GM23338 (cell line): ENCODE results near the gene ALOX12. TPM values are rescaled to one million over a fixed set of nuclear protein-coding genes. Genes with fewer than 3 reads are reported as not detected.
A peak's percentile ranks its signal among the peaks of the same experiment; 100 is the strongest.
"Not testable (repeated sequence)": the region's sequence is repeated elsewhere in the genome, so short reads cannot be mapped to it uniquely, and the experiment has no call there.

Experiments
- ATAC-seq: fragments of 200-7000 bp; cut with Tn5 transposase; 3 replicates; pipeline ENCODE4 v1.9.1; 2020
- DNase-seq: peaks from one replicate; pipeline ENCODE4 v3.0.0-alpha.2; 2015; ENCODE audit warnings: low spot score
- H2AFZ ChIP-seq: fragments of 200-600 bp; sonication (generic); 2 replicates; pipeline ENCODE4 v1.8.0; 2016; ENCODE audit warnings: antibody characterized with exemption, mild to moderate bottlenecking, moderate library complexity
- H3F3A ChIP-seq: fragments of 200-600 bp; sonication (generic); replicated peaks from 2 replicates; pipeline ENCODE4 v1.8.0; 2017; ENCODE audit warnings: antibody characterized with exemption, mixed run types, low read depth
- H3K27ac ChIP-seq: fragments of 200-600 bp; sonication (generic); 2 replicates; pipeline ENCODE4 v1.6.1; 2016; ENCODE audit warnings: low read depth
- H3K27me3 ChIP-seq: fragments of 200-600 bp; sonication (generic); 2 replicates; pipeline ENCODE4 v1.8.0; 2016; ENCODE audit warnings: mild to moderate bottlenecking, mixed run types, moderate library complexity; ENCODE audit not compliant: insufficient read depth
- H3K36me3 ChIP-seq: fragments of 200-600 bp; sonication (generic); 2 replicates; pipeline ENCODE4 v1.8.0; 2016; ENCODE audit warnings: mild to moderate bottlenecking; ENCODE audit not compliant: insufficient read depth
- H3K4me1 ChIP-seq: fragments of 200-600 bp; sonication (generic); 2 replicates; pipeline ENCODE4 v1.8.0; 2016; ENCODE audit warnings: mild to moderate bottlenecking, moderate library complexity; ENCODE audit not compliant: insufficient read depth
- H3K4me2 ChIP-seq: fragments of 200-600 bp; sonication (generic); 2 replicates; pipeline ENCODE4 v1.7.1; 2017; ENCODE audit warnings: mixed run types
- H3K4me3 ChIP-seq: fragments of 200-600 bp; sonication (generic); 2 replicates; pipeline ENCODE4 v1.6.1; 2016; ENCODE audit warnings: mixed run types
- H3K79me2 ChIP-seq: fragments of 200-600 bp; sonication (generic); replicated peaks from 2 replicates; pipeline ENCODE4 v1.8.0; 2017; ENCODE audit warnings: mild to moderate bottlenecking; ENCODE audit not compliant: insufficient read depth
- H3K9me2 ChIP-seq: fragments of 200-600 bp; sonication (generic); 2 replicates; pipeline ENCODE4 v1.8.0; 2017; ENCODE audit not compliant: insufficient read depth
- H4K20me1 ChIP-seq: fragments of 200-600 bp; sonication (generic); replicated peaks from 2 replicates; pipeline ENCODE4 v1.8.0; 2017; ENCODE audit warnings: mild to moderate bottlenecking; ENCODE audit not compliant: insufficient read depth
- H3K27ac Mint-ChIP-seq: 2 replicates; pipeline ENCODE4 v1.8.0; 2020; ENCODE audit warnings: inconsistent platforms, mild to moderate bottlenecking, moderate library complexity, mixed read lengths
- H3K27me3 Mint-ChIP-seq: 3 replicates; pipeline ENCODE4 v1.8.0; 2022; ENCODE audit warnings: low read depth, mild to moderate bottlenecking, moderate library complexity, mixed read lengths, inconsistent platforms; ENCODE audit not compliant: insufficient read depth, poor library complexity
- H3K36me3 Mint-ChIP-seq: 3 replicates; pipeline ENCODE4 v1.8.0; 2021; ENCODE audit warnings: low read depth, mild to moderate bottlenecking, inconsistent platforms, moderate library complexity, mixed read lengths
- H3K4me1 Mint-ChIP-seq: 3 replicates; pipeline ENCODE4 v1.8.0; 2020; ENCODE audit warnings: mild to moderate bottlenecking, inconsistent platforms, mixed read lengths
- H3K4me3 Mint-ChIP-seq: 3 replicates; pipeline ENCODE4 v1.8.0; 2021; ENCODE audit warnings: moderate library complexity, mild to moderate bottlenecking, inconsistent platforms, mixed read lengths
- H3K9me3 Mint-ChIP-seq: 3 replicates; pipeline ENCODE4 v1.8.0; 2020; ENCODE audit warnings: moderate library complexity, mild to moderate bottlenecking, inconsistent platforms, mixed read lengths
- CTCF ChIP-seq, 2 experiments: fragments of 200-600 bp in 1 of 2; sonication (generic) in 1 of 2; conservative IDR thresholded peaks; 2 replicates each; pipeline versions ENCODE4 v1.5.1 to v1.6.1; 2016 to 2017; ENCODE audit warnings: antibody characterized with exemption in 2 of 2, low read depth in 2 of 2, mild to moderate bottlenecking in 2 of 2, moderate library complexity in 1 of 2
- JUNB ChIP-seq: IDR thresholded peaks from one replicate; pipeline ENCODE4 v1.6.1; 2016; ENCODE audit warnings: antibody characterized with exemption; ENCODE audit not compliant: unreplicated experiment
- NANOG ChIP-seq: IDR thresholded peaks from 2 replicates; pipeline ENCODE4 v1.6.1; 2016; ENCODE audit warnings: antibody characterized with exemption, borderline replicate concordance
- POLR2AphosphoS5 ChIP-seq: IDR thresholded peaks from 2 replicates; pipeline ENCODE4 v1.6.1; 2016; ENCODE audit warnings: antibody characterized with exemption, low read depth
- REST ChIP-seq: IDR thresholded peaks from one replicate; pipeline ENCODE4 v1.6.1; 2018; ENCODE audit warnings: antibody characterized with exemption; ENCODE audit not compliant: unreplicated experiment
- STAT1 ChIP-seq: IDR thresholded peaks from one replicate; pipeline ENCODE4 v1.6.1; 2016; ENCODE audit warnings: antibody characterized with exemption; ENCODE audit not compliant: unreplicated experiment
- ZNF114 ChIP-seq: fragments of 250-450 bp; sonication (Bioruptor Pico); IDR thresholded peaks from 2 replicates; pipeline ENCODE4 v1.5.0; 2020; ENCODE audit warnings: mild to moderate bottlenecking, moderate library complexity
- ZNF331 ChIP-seq: fragments of 250-450 bp; sonication (Bioruptor Pico); IDR thresholded peaks from 2 replicates; pipeline ENCODE4 v1.5.0; 2020; ENCODE audit warnings: low read depth, mild to moderate bottlenecking, moderate library complexity
- ZNF462 ChIP-seq: fragments of 250-450 bp; sonication (Bioruptor Pico); IDR thresholded peaks from 2 replicates; pipeline ENCODE4 v1.5.0; 2020; ENCODE audit warnings: mild to moderate bottlenecking, moderate library complexity
- polyA plus RNA-seq: library from polyadenylated mRNA; unstranded; fragments of >200 nt; fragmentation: Nextera tagmentation; extraction: Ambion mirVana; gene quantifications from 2 replicates; pipeline ENCODE4 v1.2.1, GENCODE V29; 2016
- total RNA-seq: library from RNA; depleted of rRNA; stranded (reverse); fragments of >200 nt; shearing (Covaris generic); gene quantifications from 2 replicates; pipeline ENCODE4 v1.2.3, GENCODE V29; 2014

Gene ALOX12
- total and polyA plus RNA-seq, 2 experiments from 2014 or later, result 1.2 to 1.8 TPM

GRCh38 chr17:6993613-6994056 is 2.2 kb upstream of the ALOX12 start:
- not testable (repeated sequence) for H3K27ac ChIP-seq

GRCh38 chr17:6994118-6994598 is 1.7 kb upstream of the ALOX12 start:
- peak overlapping the region; percentile 84; the same call in 1 of the 3 replicates for H3K4me3 Mint-ChIP-seq
- no peak for ATAC-seq
- no peaks in the 10 kb centered on the region for H3K9me3 Mint-ChIP-seq
- TF ChIP-seq ZNF331 (no peak), REST (no peak), NANOG (no peak), ZNF462 (no peak), POLR2AphosphoS5 (no peak), CTCF (conservative IDR thresholded peaks at IDR 0.05; ENCODE audit: low read depth in 2 of 2) (no peak), ZNF114 (CRISPR knock-in tag) (no peak), JUNB (no peak), STAT1 (no peak)

More at GRCh38 chr17:6993613-6994056, 2.2 kb upstream of the ALOX12 start:
- H4K20me1 ChIP-seq, H3K79me2 ChIP-seq, H3K27ac Mint-ChIP-seq, H3K4me3 ChIP-seq, H3K36me3 ChIP-seq, H3F3A ChIP-seq, H3K4me2 ChIP-seq, H2AFZ ChIP-seq, H3K9me2 ChIP-seq, H3K4me3 Mint-ChIP-seq, H3K4me1 Mint-ChIP-seq, H3K4me1 ChIP-seq, DNase-seq, H3K9me3 Mint-ChIP-seq, ATAC-seq: not testable (repeated sequence)
- Mint-ChIP-seq H3K36me3 (peaks cover 10% of the 10 kb centered on the region), H3K27me3 (peaks cover 35% of the 10 kb centered on the region)
- peaks cover 69% of the 10 kb centered on the region for H3K27me3 ChIP-seq

More at GRCh38 chr17:6994118-6994598, 1.7 kb upstream of the ALOX12 start:
- Histone ChIP-seq H3K79me2 (no peaks in the 10 kb centered on the region), H4K20me1 (no peaks in the 10 kb centered on the region; the same call in 1 of the 2 replicates), H3K4me3 (no peak overlapping the region), H3K27ac (no peak overlapping the region), H3K36me3 (no peaks in the 10 kb centered on the region), H3K4me2 (no peak overlapping the region), H3F3A (no peaks in the 10 kb centered on the region), H3K4me1 (no peaks in the 10 kb centered on the region; the same call in 1 of the 2 replicates), H2AFZ (no peak overlapping the region), H3K27me3 (peaks cover 69% of the 10 kb centered on the region), H3K9me2 (no peaks in the 10 kb centered on the region)
- Mint-ChIP-seq H3K36me3 (peaks cover 10% of the 10 kb centered on the region), H3K4me1 (peaks cover 4% of the 10 kb centered on the region), H3K27me3 (peaks cover 33% of the 10 kb centered on the region), H3K27ac (no peak overlapping the region)
- DNase-seq, result no peak
